Measurements from ENCODE around the gene RPL7L1. TPM values are rescaled to one million over a fixed set of nuclear protein-coding genes. Genes with fewer than 3 reads are reported as not detected.

The RPL7L1 gene
- polyA plus RNA-seq (ENCODE audit: insufficient read length in 3 of 3) = 100 to 1,000 TPM; 110 to 123 (median 119) TPM
- long read RNA-seq, donor 1, full-length matches to known transcripts = 12 of 12 reads
- long read RNA-seq, donor 1, partial matches to known transcripts = 0 of 12 reads
- long read RNA-seq, donor 1, other reads (novel, unspliced or antisense) = 0 of 12 reads
- long read RNA-seq, donor 2, full-length matches to known transcripts = 16 of 16 reads
- long read RNA-seq, donor 2, partial matches to known transcripts = 0 of 16 reads
- long read RNA-seq, donor 2, other reads (novel, unspliced or antisense) = 0 of 16 reads
- long read RNA-seq, donor 3, full-length matches to known transcripts = 17 of 25 reads
- long read RNA-seq, donor 3, partial matches to known transcripts = 8 of 25 reads
- long read RNA-seq, donor 3, other reads (novel, unspliced or antisense) = 0 of 25 reads
- long read RNA-seq, donor 4, full-length matches to known transcripts = 14 of 14 reads
- long read RNA-seq, donor 4, partial matches to known transcripts = 0 of 14 reads
- long read RNA-seq, donor 4, other reads (novel, unspliced or antisense) = 0 of 14 reads
- long read RNA-seq, donor 5 = 0 reads
- long read RNA-seq, donor 6, full-length matches to known transcripts = 17 of 17 reads
- long read RNA-seq, donor 6, partial matches to known transcripts = 0 of 17 reads
- long read RNA-seq, donor 6, other reads (novel, unspliced or antisense) = 0 of 17 reads
- long read RNA-seq, donor 7, full-length matches to known transcripts = 17 of 17 reads
- long read RNA-seq, donor 7, partial matches to known transcripts = 0 of 17 reads
- long read RNA-seq, donor 7, other reads (novel, unspliced or antisense) = 0 of 17 reads
- long read RNA-seq, donor 8 = 0 reads
- long read RNA-seq, donor 9, full-length matches to known transcripts = 11 of 11 reads
- long read RNA-seq, donor 9, partial matches to known transcripts = 0 of 11 reads
- long read RNA-seq, donor 9, other reads (novel, unspliced or antisense) = 0 of 11 reads
- long read RNA-seq, donor 10, full-length matches to known transcripts = 17 of 26 reads
- long read RNA-seq, donor 10, partial matches to known transcripts = 9 of 26 reads
- long read RNA-seq, donor 10, other reads (novel, unspliced or antisense) = 0 of 26 reads
- long read RNA-seq, donor 11, full-length matches to known transcripts = 9 of 9 reads
- long read RNA-seq, donor 11, partial matches to known transcripts = 0 of 9 reads
- long read RNA-seq, donor 11, other reads (novel, unspliced or antisense) = 0 of 9 reads
- long read RNA-seq, donor 12, full-length matches to known transcripts = 6 of 6 reads
- long read RNA-seq, donor 12, partial matches to known transcripts = 0 of 6 reads
- long read RNA-seq, donor 12, other reads (novel, unspliced or antisense) = 0 of 6 reads
- long read RNA-seq, donor 13 = 0 reads
- long read RNA-seq, donor 14, full-length matches to known transcripts = 4 of 4 reads
- long read RNA-seq, donor 14, partial matches to known transcripts = 0 of 4 reads
- long read RNA-seq, donor 14, other reads (novel, unspliced or antisense) = 0 of 4 reads
- long read RNA-seq, donor 15, full-length matches to known transcripts = 6 of 20 reads
- long read RNA-seq, donor 15, partial matches to known transcripts = 14 of 20 reads
- long read RNA-seq, donor 15, other reads (novel, unspliced or antisense) = 0 of 20 reads
- long read RNA-seq, donor 16, full-length matches to known transcripts = 29 of 43 reads
- long read RNA-seq, donor 16, partial matches to known transcripts = 14 of 43 reads
- long read RNA-seq, donor 16, other reads (novel, unspliced or antisense) = 0 of 43 reads

GRCh38 chr6:42879372-42880239, at the start of gene RPL7L1:
RPL7L1 (plus strand) TSS chr6:42879616; CDS start chr6:42879911, 295 bp downstream.
- peak; percentile 74 to 91 (median 83) for DNase-seq (ENCODE audit: extremely low read depth in 1 of 11, low read depth in 9 of 11, low spot score in 4 of 11)

- DNase-seq (ENCODE audit: extremely low read depth in 1 of 11, low read depth in 9 of 11, low spot score in 4 of 11) = no peak
Observed at GRCh38 chr6:42831237-42831636, 48.2 kb upstream of the RPL7L1 start.

- DNase-seq (ENCODE audit: extremely low read depth in 1 of 11, low read depth in 9 of 11, low spot score in 4 of 11) = no peak
Observed at GRCh38 chr6:42834056-42834455, 45.4 kb upstream of the RPL7L1 start.

GRCh38 chr6:42841844-42842584, 37.4 kb upstream of the RPL7L1 start:
- no peak for DNase-seq (ENCODE audit: extremely low read depth in 1 of 11, low read depth in 9 of 11, low spot score in 4 of 11)

- no peak for DNase-seq (ENCODE audit: extremely low read depth in 1 of 11, low read depth in 9 of 11, low spot score in 4 of 11)
Observed at GRCh38 chr6:42845327-42845694, 34.1 kb upstream of the RPL7L1 start.

GRCh38 chr6:42846505-42846904, 32.9 kb upstream of the RPL7L1 start:
- no peak for DNase-seq (ENCODE audit: extremely low read depth in 1 of 11, low read depth in 9 of 11, low spot score in 4 of 11)

- DNase-seq (ENCODE audit: extremely low read depth in 1 of 11, low read depth in 9 of 11, low spot score in 4 of 11) = no peak
Observed at GRCh38 chr6:42848700-42849099, 30.7 kb upstream of the RPL7L1 start.

GRCh38 chr6:42851599-42851998, 27.8 kb upstream of the RPL7L1 start:
- DNase-seq (ENCODE audit: extremely low read depth in 1 of 11, low read depth in 9 of 11, low spot score in 4 of 11) = no peak

- no peak for DNase-seq (ENCODE audit: extremely low read depth in 1 of 11, low read depth in 9 of 11, low spot score in 4 of 11)
Observed at GRCh38 chr6:42860036-42860435, 19.4 kb upstream of the RPL7L1 start.

GRCh38 chr6:42860481-42860880, 18.9 kb upstream of the RPL7L1 start:
- DNase-seq (ENCODE audit: extremely low read depth in 1 of 11, low read depth in 9 of 11, low spot score in 4 of 11) = no peak

GRCh38 chr6:42864602-42865001, 14.8 kb upstream of the RPL7L1 start:
- DNase-seq (ENCODE audit: extremely low read depth in 1 of 11, low read depth in 9 of 11, low spot score in 4 of 11) = no peak

GRCh38 chr6:42870145-42870936, 9.1 kb upstream of the RPL7L1 start:
- DNase-seq (ENCODE audit: extremely low read depth in 1 of 11, low read depth in 9 of 11, low spot score in 4 of 11) = no peak

GRCh38 chr6:42871711-42872110, 7.7 kb upstream of the RPL7L1 start:
- DNase-seq (ENCODE audit: extremely low read depth in 1 of 11, low read depth in 9 of 11, low spot score in 4 of 11) = no peak

GRCh38 chr6:42873313-42873712, 6.1 kb upstream of the RPL7L1 start:
- DNase-seq (ENCODE audit: extremely low read depth in 1 of 11, low read depth in 9 of 11, low spot score in 4 of 11) = no peak

GRCh38 chr6:42877695-42878094, 1.7 kb upstream of the RPL7L1 start:
- DNase-seq (ENCODE audit: extremely low read depth in 1 of 11, low read depth in 9 of 11, low spot score in 4 of 11) = no peak

GRCh38 chr6:42880240-42880817, 913 bp downstream of the RPL7L1 start:
- DNase-seq (ENCODE audit: extremely low read depth in 1 of 11, low read depth in 9 of 11, low spot score in 4 of 11) = peak in 1 of 11 donors; percentile 16
